Measurements from ENCODE around the gene SCARB1.

DNA sequence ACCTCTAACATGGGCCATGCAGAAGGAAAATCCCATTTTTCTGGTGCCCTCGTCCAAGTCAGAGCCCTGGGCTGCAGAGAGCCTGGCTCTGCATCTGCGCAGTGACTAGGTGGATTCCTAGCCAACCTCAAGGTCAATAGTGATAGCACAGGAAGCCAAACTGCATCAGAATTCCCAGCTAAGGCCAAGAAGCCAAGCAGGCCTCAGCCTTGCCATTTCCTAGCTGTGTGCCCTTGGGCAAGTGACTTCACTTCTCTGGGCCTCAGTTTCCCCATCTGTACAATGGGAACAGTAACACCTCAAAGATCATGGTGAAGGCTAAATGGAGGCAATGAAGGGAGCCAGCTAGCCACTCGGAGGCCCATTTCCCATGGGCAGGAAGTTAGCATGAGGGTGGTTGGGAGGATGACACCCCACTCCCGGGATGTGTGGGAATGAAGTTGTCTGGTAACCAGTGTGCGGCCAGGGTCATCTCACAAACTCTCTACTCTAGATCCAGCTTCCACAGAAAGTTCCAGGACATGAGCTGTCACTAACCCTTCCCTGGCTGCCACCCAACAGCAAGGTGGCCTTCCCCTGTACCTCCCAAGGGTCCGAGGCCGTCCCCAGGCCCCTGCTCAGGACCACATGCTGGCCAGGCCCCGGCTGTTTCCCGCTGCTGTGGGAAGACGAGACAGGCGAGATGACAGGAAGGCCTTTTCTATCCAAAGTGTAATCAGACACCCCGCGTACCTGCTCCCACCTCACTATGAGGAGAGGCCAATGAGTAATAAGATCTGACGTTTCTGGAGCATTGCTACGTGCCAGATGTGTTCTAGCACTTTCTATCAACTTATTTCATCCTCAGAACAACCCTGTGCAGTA lies 125.7 kb downstream of the SCARB1 start:
- TF ChIP-seq, protein P1, sequence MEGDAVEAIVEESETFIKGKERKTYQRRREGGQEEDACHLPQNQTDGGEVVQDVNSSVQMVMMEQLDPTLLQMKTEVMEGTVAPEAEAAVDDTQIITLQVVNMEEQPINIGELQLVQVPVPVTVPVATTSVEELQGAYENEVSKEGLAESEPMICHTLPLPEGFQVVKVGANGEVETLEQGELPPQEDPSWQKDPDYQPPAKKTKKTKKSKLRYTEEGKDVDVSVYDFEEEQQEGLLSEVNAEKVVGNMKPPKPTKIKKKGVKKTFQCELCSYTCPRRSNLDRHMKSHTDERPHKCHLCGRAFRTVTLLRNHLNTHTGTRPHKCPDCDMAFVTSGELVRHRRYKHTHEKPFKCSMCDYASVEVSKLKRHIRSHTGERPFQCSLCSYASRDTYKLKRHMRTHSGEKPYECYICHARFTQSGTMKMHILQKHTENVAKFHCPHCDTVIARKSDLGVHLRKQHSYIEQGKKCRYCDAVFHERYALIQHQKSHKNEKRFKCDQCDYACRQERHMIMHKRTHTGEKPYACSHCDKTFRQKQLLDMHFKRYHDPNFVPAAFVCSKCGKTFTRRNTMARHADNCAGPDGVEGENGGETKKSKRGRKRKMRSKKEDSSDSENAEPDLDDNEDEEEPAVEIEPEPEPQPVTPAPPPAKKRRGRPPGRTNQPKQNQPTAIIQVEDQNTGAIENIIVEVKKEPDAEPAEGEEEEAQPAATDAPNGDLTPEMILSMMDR (IDR thresholded peaks at IDR 0.05) = no peak
- TF ChIP-seq POLR2AphosphoS5 (IDR thresholded peaks at IDR 0.05) (no peak), POLR2A (IDR thresholded peaks at IDR 0.05; ENCODE audit: low read depth) (no peak)

Measured in esophagus muscularis mucosa (tissue), 3 donors.